Heart left ventricle (tissue), 13 donors: ENCODE results near the gene COG2.

Source experiments
- CTCF ChIP-seq, 12 donors: fragments of 200-600 bp; sonication (generic) in 4 of 12; IDR thresholded peaks; one replicate each; pipeline versions ENCODE4 v1.5.0 to v1.8.0; 2018 to 2022; ENCODE audit warnings: antibody characterized with exemption in 12 of 12, mild to moderate bottlenecking in 5 of 12
- POLR2A ChIP-seq, 2 donors: fragments of 450-650 bp; IDR thresholded peaks; one replicate each; pipeline ENCODE4 v1.6.1; 2017; ENCODE audit warnings: antibody characterized with exemption in 2 of 2, mild to moderate bottlenecking in 2 of 2, moderate library complexity in 2 of 2
- donor health status: ischemic (EF 13 %, LVEDD 7.1; RV severe dilation, severe dysfunction).
- donor health status: DM: no; HTN: yes; CAD: no.
- donor health status: DM: no; HTN: no; CAD: no.
- donor health status: ischemic (EF 25% LVEDD 6.9; RV normal size, moderate dysfunction).
- donor health status: ischemic (EF 25% LVEDD 5.7; RV mildly dilated, moderate dysfunction).
- donor health status: ischemic (EF 35%, LVEDD 5.7; RV mildly dilated, moderate dysfunction).
- donor health status: nonischemic (EF 11% LVEDD 7.7; RV severe dilation, severe dysfunction).
- donor health status: DM: yes; HTN: yes; CAD: no.
- donor health status: PGD.
- donor health status: ischemic (EF 29% LVEDD 5.4; RV normal size, mild dysfunction).
- donor health status: nonischemic (EF 23%, LVEDD 6.1; RV moderate dilation, normal function).

GRCh38 chr1:230690101-230690500, 47.8 kb downstream of the COG2 start:
- TF ChIP-seq CTCF (IDR thresholded peaks at IDR 0.05) (no peak), POLR2A (IDR thresholded peaks at IDR 0.05) (no peak)
